A549 (cell line): ENCODE measurements around the gene SYNPO2.

Experiments
- BCL3 ChIP-seq: fragments of >200 bp; sonication (Bioruptor Twin); formaldehyde crosslinking; IDR thresholded peaks from 3 replicates; pipeline ENCODE4 v1.6.1; 2016
- EP300 ChIP-seq, 2 experiments: fragments of >200 bp; sonication (Bioruptor Twin); formaldehyde crosslinking; IDR thresholded peaks; 2 replicates in 1 of 2; 3 replicates in 1 of 2; pipeline ENCODE4 v1.6.1; 2016 to 2017
- HDAC2 ChIP-seq: fragments of 200-600 bp; sonication (generic); IDR thresholded peaks from 2 replicates; pipeline ENCODE4 v1.6.1; 2016
- MAFK ChIP-seq: fragments of 450-650 bp; IDR thresholded peaks from 2 replicates; pipeline ENCODE4 v1.6.1; 2014; ENCODE audit not compliant: partially characterized antibody
- NPAS2 ChIP-seq: fragments of 250-450 bp; sonication (Bioruptor Pico); IDR thresholded peaks from 2 replicates; pipeline ENCODE4 v1.8.0; 2022; ENCODE audit warnings: mild to moderate bottlenecking, moderate library complexity, borderline replicate concordance
- RCOR1 ChIP-seq: fragments of 150-350 bp; IDR thresholded peaks from 2 replicates; pipeline ENCODE4 v1.6.1; 2014; ENCODE audit warnings: antibody characterized with exemption, low read length, low read depth
- USF2 ChIP-seq: fragments of 450-650 bp; IDR thresholded peaks from 2 replicates; pipeline ENCODE4 v1.6.1; 2014; ENCODE audit warnings: antibody characterized with exemption
- TF ChIP-seq, protein P1 (sequence below): fragments of >200 bp; sonication (Bioruptor Twin); formaldehyde crosslinking; IDR thresholded peaks from 3 replicates; pipeline ENCODE4 v1.5.1; 2016
- TF ChIP-seq, protein P2 (sequence below): fragments of 200-600 bp; sonication (generic); IDR thresholded peaks from 2 replicates; pipeline ENCODE4 v1.6.1; 2016; ENCODE audit warnings: antibody characterized with exemption, mild to moderate bottlenecking, moderate library complexity

DNA sequence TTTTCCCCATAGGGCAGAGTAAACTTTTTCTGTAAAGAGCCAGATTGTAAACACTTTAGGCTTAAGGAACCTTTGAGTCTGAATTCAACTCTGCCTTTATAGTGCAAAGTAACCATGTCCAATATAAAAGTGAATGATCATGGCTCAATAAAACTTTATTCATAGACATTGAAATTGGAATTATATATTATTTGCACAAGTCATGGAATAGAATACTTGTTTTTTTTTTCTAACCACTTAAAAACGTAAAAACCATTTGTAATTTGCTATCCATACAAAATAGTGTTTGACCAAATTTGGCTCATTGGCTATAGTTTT, 192.8 kb downstream of the SYNPO2 start:
- TF ChIP-seq HDAC2: no peak
- TF ChIP-seq RCOR1: no peak
- TF ChIP-seq, protein P1, sequence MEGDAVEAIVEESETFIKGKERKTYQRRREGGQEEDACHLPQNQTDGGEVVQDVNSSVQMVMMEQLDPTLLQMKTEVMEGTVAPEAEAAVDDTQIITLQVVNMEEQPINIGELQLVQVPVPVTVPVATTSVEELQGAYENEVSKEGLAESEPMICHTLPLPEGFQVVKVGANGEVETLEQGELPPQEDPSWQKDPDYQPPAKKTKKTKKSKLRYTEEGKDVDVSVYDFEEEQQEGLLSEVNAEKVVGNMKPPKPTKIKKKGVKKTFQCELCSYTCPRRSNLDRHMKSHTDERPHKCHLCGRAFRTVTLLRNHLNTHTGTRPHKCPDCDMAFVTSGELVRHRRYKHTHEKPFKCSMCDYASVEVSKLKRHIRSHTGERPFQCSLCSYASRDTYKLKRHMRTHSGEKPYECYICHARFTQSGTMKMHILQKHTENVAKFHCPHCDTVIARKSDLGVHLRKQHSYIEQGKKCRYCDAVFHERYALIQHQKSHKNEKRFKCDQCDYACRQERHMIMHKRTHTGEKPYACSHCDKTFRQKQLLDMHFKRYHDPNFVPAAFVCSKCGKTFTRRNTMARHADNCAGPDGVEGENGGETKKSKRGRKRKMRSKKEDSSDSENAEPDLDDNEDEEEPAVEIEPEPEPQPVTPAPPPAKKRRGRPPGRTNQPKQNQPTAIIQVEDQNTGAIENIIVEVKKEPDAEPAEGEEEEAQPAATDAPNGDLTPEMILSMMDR: no peak
- no peak for TF ChIP-seq BCL3
- TF ChIP-seq MAFK: no peak
- TF ChIP-seq, protein P2, sequence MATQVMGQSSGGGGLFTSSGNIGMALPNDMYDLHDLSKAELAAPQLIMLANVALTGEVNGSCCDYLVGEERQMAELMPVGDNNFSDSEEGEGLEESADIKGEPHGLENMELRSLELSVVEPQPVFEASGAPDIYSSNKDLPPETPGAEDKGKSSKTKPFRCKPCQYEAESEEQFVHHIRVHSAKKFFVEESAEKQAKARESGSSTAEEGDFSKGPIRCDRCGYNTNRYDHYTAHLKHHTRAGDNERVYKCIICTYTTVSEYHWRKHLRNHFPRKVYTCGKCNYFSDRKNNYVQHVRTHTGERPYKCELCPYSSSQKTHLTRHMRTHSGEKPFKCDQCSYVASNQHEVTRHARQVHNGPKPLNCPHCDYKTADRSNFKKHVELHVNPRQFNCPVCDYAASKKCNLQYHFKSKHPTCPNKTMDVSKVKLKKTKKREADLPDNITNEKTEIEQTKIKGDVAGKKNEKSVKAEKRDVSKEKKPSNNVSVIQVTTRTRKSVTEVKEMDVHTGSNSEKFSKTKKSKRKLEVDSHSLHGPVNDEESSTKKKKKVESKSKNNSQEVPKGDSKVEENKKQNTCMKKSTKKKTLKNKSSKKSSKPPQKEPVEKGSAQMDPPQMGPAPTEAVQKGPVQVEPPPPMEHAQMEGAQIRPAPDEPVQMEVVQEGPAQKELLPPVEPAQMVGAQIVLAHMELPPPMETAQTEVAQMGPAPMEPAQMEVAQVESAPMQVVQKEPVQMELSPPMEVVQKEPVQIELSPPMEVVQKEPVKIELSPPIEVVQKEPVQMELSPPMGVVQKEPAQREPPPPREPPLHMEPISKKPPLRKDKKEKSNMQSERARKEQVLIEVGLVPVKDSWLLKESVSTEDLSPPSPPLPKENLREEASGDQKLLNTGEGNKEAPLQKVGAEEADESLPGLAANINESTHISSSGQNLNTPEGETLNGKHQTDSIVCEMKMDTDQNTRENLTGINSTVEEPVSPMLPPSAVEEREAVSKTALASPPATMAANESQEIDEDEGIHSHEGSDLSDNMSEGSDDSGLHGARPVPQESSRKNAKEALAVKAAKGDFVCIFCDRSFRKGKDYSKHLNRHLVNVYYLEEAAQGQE: no peak
- no peak for TF ChIP-seq NPAS2 (CRISPR knock-in tag)
- TF ChIP-seq EP300 (IDR thresholded peaks at IDR 0.05): no peak
- TF ChIP-seq USF2: no peak
